HFF-Myc (cell line): Measurements from ENCODE around the gene MORC4.

ENCODE experiments used
- DNase-seq: peaks from one replicate; pipeline ENCODE4 v3.0.0-alpha.2; 2011; ENCODE audit warnings: low read depth; ENCODE audit errors: extremely low read depth
- H3K4me3 ChIP-seq: replicated peaks from 2 replicates; pipeline ENCODE4 v1.5.1; 2011; ENCODE audit warnings: low read depth, mild to moderate bottlenecking, control low read depth, low read length
- TF ChIP-seq, protein P1 (sequence below): IDR thresholded peaks from 2 replicates; pipeline ENCODE4 v1.5.1; 2012; ENCODE audit warnings: mild to moderate bottlenecking, low read depth, low read length, control low read depth; ENCODE audit errors: missing control alignments

MORC4 gene

GRCh38 chrX:106933538-106933961 is 66.5 kb downstream of the MORC4 start:
- H3K4me3 ChIP-seq = no peak overlapping the region
- TF ChIP-seq, protein P1, sequence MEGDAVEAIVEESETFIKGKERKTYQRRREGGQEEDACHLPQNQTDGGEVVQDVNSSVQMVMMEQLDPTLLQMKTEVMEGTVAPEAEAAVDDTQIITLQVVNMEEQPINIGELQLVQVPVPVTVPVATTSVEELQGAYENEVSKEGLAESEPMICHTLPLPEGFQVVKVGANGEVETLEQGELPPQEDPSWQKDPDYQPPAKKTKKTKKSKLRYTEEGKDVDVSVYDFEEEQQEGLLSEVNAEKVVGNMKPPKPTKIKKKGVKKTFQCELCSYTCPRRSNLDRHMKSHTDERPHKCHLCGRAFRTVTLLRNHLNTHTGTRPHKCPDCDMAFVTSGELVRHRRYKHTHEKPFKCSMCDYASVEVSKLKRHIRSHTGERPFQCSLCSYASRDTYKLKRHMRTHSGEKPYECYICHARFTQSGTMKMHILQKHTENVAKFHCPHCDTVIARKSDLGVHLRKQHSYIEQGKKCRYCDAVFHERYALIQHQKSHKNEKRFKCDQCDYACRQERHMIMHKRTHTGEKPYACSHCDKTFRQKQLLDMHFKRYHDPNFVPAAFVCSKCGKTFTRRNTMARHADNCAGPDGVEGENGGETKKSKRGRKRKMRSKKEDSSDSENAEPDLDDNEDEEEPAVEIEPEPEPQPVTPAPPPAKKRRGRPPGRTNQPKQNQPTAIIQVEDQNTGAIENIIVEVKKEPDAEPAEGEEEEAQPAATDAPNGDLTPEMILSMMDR = no peak
- DNase-seq = no peak

- TF ChIP-seq, protein P1 = no peak
- no peak overlapping the region for H3K4me3 ChIP-seq
- no peak for DNase-seq
These were observed 67.0 kb downstream of the MORC4 start for GRCh38 chrX:106932960-106933537.

DNA sequence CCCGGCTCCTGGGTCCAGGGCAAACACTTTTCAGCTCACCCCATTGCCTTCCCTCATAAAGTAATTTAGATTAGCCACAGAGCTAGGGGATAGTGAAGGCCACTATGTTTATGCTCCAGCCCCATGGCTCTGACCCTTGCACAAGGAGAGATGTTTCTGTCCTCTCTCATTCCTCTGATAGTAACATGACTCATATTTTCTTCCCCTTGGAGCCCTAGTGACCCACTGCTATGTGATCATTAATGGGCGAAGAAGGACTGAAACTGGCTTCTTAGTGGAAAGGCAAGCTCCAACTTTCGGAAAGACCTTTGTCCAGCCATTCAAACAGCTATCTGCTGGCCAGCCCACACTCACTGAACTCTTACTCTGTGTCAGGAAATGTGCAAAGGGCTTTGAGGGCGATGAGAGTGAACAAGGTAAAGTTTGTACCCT is 67.5 kb downstream of the MORC4 start:
- DNase-seq = no peak
- TF ChIP-seq, protein P1 = no peak
- H3K4me3 ChIP-seq = no peak overlapping the region

GRCh38 chrX:106931831-106932491 is 68.1 kb downstream of the MORC4 start:
- no peak for DNase-seq
- no peak overlapping the region for H3K4me3 ChIP-seq
- TF ChIP-seq, protein P1 = no peak

DNA sequence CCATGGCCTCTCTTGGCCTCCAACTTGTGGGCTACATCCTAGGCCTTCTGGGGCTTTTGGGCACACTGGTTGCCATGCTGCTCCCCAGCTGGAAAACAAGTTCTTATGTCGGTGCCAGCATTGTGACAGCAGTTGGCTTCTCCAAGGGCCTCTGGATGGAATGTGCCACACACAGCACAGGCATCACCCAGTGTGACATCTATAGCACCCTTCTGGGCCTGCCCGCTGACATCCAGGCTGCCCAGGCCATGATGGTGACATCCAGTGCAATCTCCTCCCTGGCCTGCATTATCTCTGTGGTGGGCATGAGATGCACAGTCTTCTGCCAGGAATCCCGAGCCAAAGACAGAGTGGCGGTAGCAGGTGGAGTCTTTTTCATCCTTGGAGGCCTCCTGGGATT is 71.8 kb downstream of the MORC4 start:
- no peak overlapping the region for H3K4me3 ChIP-seq
- DNase-seq = no peak
- TF ChIP-seq, protein P1 = no peak

DNA sequence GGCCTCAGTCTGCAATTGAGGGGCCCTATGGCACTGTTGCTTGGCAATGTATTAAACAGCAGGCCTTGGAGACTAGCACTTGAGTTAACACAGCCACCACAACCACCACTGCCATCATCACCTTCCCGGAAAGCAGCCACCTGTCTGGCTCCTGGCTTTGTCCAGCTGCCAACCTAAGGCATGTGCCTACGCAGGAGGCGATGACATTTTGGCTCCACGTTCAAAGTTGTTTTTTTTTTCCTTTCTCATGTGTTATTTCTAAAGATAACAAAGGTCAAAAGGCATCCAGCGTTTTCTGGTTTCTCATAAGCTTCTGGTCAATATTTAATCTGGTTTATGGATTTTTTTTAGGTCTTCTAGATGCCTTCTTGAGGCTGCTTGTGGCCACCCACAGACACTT is 72.3 kb downstream of the MORC4 start:
- H3K4me3 ChIP-seq = no peak overlapping the region
- TF ChIP-seq, protein P1 = no peak
- no peak for DNase-seq

DNA sequence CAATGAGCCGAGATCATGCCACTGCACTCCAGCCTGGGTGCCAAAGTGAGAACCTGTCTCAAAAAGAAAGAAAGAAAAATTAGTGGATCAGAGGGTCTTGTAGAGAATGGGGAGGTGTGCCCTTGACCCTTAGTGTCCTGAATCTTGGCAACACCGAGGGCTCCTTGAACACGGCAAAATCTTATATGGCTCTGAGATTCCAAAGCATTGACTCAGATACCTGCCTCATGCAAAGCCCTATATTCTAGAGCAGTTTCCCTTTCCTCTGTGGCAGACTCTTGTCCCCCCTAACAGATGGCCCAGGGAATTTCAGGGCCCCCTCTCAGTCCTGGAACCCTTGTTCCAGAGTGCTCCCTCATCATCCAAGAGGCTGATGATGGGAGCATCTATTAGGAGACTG is 73.0 kb downstream of the MORC4 start:
- H3K4me3 ChIP-seq = no peak overlapping the region
- TF ChIP-seq, protein P1 = no peak
- no peak for DNase-seq
